Ovary (tissue), 3 donors: ENCODE data around the gene SLC4A7.

Experiments
- CTCF ChIP-seq, 3 donors: fragments of 450-650 bp in 2 of 3; fragments of 200-600 bp in 1 of 3; IDR thresholded peaks; one replicate each; pipeline versions ENCODE4 v1.5.1 to v1.8.0; 2016 to 2022; ENCODE audit warnings: antibody characterized with exemption in 3 of 3, mild to moderate bottlenecking in 1 of 3
- EP300 ChIP-seq: sonication (generic); formaldehyde crosslinking; IDR thresholded peaks from one replicate; pipeline ENCODE4 v1.6.1; 2017; ENCODE audit warnings: antibody characterized with exemption
- POLR2A ChIP-seq: fragments of 450-650 bp; IDR thresholded peaks from one replicate; pipeline ENCODE4 v1.6.1; 2017; ENCODE audit warnings: antibody characterized with exemption, mild to moderate bottlenecking, moderate library complexity
- donor health status: DM: no; HTN: no; CAD: no.

- TF ChIP-seq POLR2A (no peak), CTCF (IDR thresholded peaks at IDR 0.05) (no peak), EP300 (no peak)
These were observed 15.9 kb upstream of the SLC4A7 start for GRCh38 chr3:27500035-27500434.
